H1 (cell line): Measurements from ENCODE around the gene PTPRD. TPM values are rescaled to one million over a fixed set of nuclear protein-coding genes. Genes with fewer than 3 reads are reported as not detected.
A peak's percentile ranks its signal among the peaks of the same experiment; 100 is the strongest.

Source experiments
- CTCF ChIA-PET: fragments of 300-600 bp; sonication (Branson Sonifier 250); formaldehyde crosslinking; loops from one replicate; lab custom pipeline; 2021; ENCODE audit not compliant: partially characterized antibody; lab: Charles Lee
- POLR2A ChIA-PET: fragments of 300-600 bp; sonication (Branson Sonifier 250); formaldehyde crosslinking; loops from one replicate; lab custom pipeline; 2021; ENCODE audit warnings: inconsistent platforms; ENCODE audit not compliant: partially characterized antibody; lab: Charles Lee
- DNase-seq, 2 experiments: peaks; one replicate each; pipeline versions ENCODE4 v3.0.0 to v3.0.0-alpha.2; 2010 to 2022; ENCODE audit warnings: low spot score in 2 of 2, low read depth in 1 of 2, mixed read lengths in 1 of 2
- FAIRE-seq: peaks from 2 replicates; lab custom pipeline; 2011; peaks lifted over from hg19 to GRCh38; lab: Jason Lieb, UNC
- H2AFZ ChIP-seq: 2 replicates; pipeline ENCODE4 v1.8.1; 2012; ENCODE audit warnings: low read length, inconsistent platforms
- H2AK5ac ChIP-seq: 2 replicates; pipeline ENCODE4 v1.6.1; 2013; ENCODE audit warnings: low read depth, low read length
- H2BK120ac ChIP-seq: replicated peaks from 2 replicates; pipeline ENCODE3; 2013; ENCODE audit warnings: low read depth, low read length, inconsistent platforms
- H2BK12ac ChIP-seq: 2 replicates; pipeline ENCODE4 v1.6.1; 2013; ENCODE audit warnings: low read depth, low read length
- H2BK15ac ChIP-seq: 2 replicates; pipeline ENCODE4 v1.6.1; 2013; ENCODE audit warnings: low read length
- H2BK20ac ChIP-seq: 2 replicates; pipeline ENCODE4 v1.6.1; 2013; ENCODE audit warnings: low read length
- H2BK5ac ChIP-seq: 2 replicates; pipeline ENCODE4 v1.6.1; 2013; ENCODE audit warnings: low read depth, low read length
- H3K14ac ChIP-seq: 2 replicates; pipeline ENCODE4 v1.6.1; 2013; ENCODE audit warnings: inconsistent platforms; ENCODE audit not compliant: insufficient read length
- H3K18ac ChIP-seq: 2 replicates; pipeline ENCODE4 v1.6.1; 2013; ENCODE audit warnings: low read length; ENCODE audit errors: extremely low read depth
- H3K23ac ChIP-seq: 2 replicates; pipeline ENCODE4 v1.6.1; 2013; ENCODE audit warnings: inconsistent platforms; ENCODE audit not compliant: insufficient read length
- H3K23me2 ChIP-seq: 2 replicates; pipeline ENCODE4 v1.6.1; 2013; ENCODE audit warnings: low read depth, low read length
- H3K27ac ChIP-seq: 2 replicates; pipeline ENCODE4 v1.6.1; 2011; ENCODE audit warnings: low read depth, low read length, inconsistent platforms
- H3K27me3 ChIP-seq, 4 experiments: replicated peaks in 1 of 4; 1 replicate in 1 of 4; 2 replicates in 3 of 4; pipeline versions ENCODE4 v1.6.1 to v1.8.1; 2011 to 2013; ENCODE audit warnings: low read length in 3 of 4, mild to moderate bottlenecking in 3 of 4, inconsistent platforms in 2 of 4, mixed read lengths in 2 of 4, moderate library complexity in 1 of 4; ENCODE audit not compliant: control insufficient read depth in 3 of 4, insufficient read depth in 3 of 4; ENCODE audit errors: extremely low read depth in 1 of 4
- H3K36me3 ChIP-seq, 4 experiments: 2 replicates each; pipeline versions ENCODE4 v1.6.1 to v1.8.1; 2011 to 2013; ENCODE audit warnings: mild to moderate bottlenecking in 4 of 4, low read length in 3 of 4, moderate library complexity in 2 of 4, control low read depth in 1 of 4, inconsistent platforms in 1 of 4; ENCODE audit not compliant: insufficient read depth in 4 of 4, control insufficient read depth in 2 of 4
- H3K4ac ChIP-seq: replicated peaks from 2 replicates; pipeline ENCODE3; 2013; ENCODE audit warnings: low read length, low read depth, mixed read lengths, inconsistent platforms; ENCODE audit not compliant: insufficient read length
- H3K4me1 ChIP-seq, 4 experiments: replicated peaks in 1 of 4; 1 replicate in 1 of 4; 2 replicates in 3 of 4; pipeline versions ENCODE4 v1.6.1 to v1.8.1; 2011 to 2013; ENCODE audit warnings: low read length in 3 of 4, inconsistent platforms in 2 of 4, mixed read lengths in 1 of 4; ENCODE audit not compliant: insufficient read depth in 4 of 4, control insufficient read depth in 3 of 4
- H3K4me2 ChIP-seq, 2 experiments: 2 replicates each; pipeline versions ENCODE4 v1.6.1 to v1.8.1; 2011 to 2013; ENCODE audit warnings: low read depth in 2 of 2, low read length in 2 of 2, control low read depth in 1 of 2, inconsistent platforms in 1 of 2, mild to moderate bottlenecking in 1 of 2; ENCODE audit not compliant: insufficient read depth in 1 of 2
- H3K4me3 ChIP-seq, 4 experiments: fragments of 200-600, 300-600 bp in 1 of 4; sonication (generic), shearing (Covaris generic), sonication (Bioruptor Twin) in 1 of 4; 2 replicates each; pipeline versions ENCODE4 v1.5.1 to v1.8.1; 2011 to 2016; ENCODE audit warnings: low read length in 4 of 4, low read depth in 3 of 4, control low read depth in 2 of 4, inconsistent platforms in 2 of 4, mild to moderate bottlenecking in 2 of 4, mixed read lengths in 1 of 4, moderate library complexity in 1 of 4; ENCODE audit not compliant: insufficient read depth in 2 of 4; ENCODE audit errors: extremely low read depth in 1 of 4
- H3K56ac ChIP-seq: replicated peaks from 2 replicates; pipeline ENCODE3; 2013; ENCODE audit warnings: low read depth, mild to moderate bottlenecking, mixed read lengths, low read length, inconsistent platforms; ENCODE audit not compliant: insufficient read length
- H3K79me1 ChIP-seq: 2 replicates; pipeline ENCODE4 v1.6.1; 2013; ENCODE audit warnings: low read depth, low read length, control low read depth
- H3K79me2 ChIP-seq, 2 experiments: 2 replicates each; pipeline versions ENCODE4 v1.6.1 to v1.8.1; 2012 to 2013; ENCODE audit warnings: low read length in 2 of 2, mild to moderate bottlenecking in 2 of 2, inconsistent platforms in 1 of 2; ENCODE audit not compliant: insufficient read depth in 2 of 2, control insufficient read depth in 1 of 2
- H3K9ac ChIP-seq, 4 experiments: replicated peaks in 1 of 4; 1 replicate in 1 of 4; 2 replicates in 3 of 4; pipeline versions ENCODE4 v1.6.1 to v1.8.1; 2011 to 2013; ENCODE audit warnings: low read depth in 3 of 4, low read length in 3 of 4, control low read depth in 2 of 4, mild to moderate bottlenecking in 2 of 4, moderate library complexity in 2 of 4, inconsistent platforms in 1 of 4; ENCODE audit errors: extremely low read depth in 1 of 4
- H3K9me3 ChIP-seq, 2 experiments: 2 replicates each; pipeline versions ENCODE4 v1.6.1 to v1.8.1; 2012 to 2013; ENCODE audit warnings: mild to moderate bottlenecking in 2 of 2, moderate library complexity in 2 of 2, control low read depth in 1 of 2, inconsistent platforms in 1 of 2, low read depth in 1 of 2, low read length in 1 of 2, mixed read lengths in 1 of 2; ENCODE audit not compliant: insufficient read depth in 2 of 2
- H4K20me1 ChIP-seq, 2 experiments: replicated peaks in 1 of 2; 2 replicates each; pipeline versions ENCODE3 to v1.8.1; 2011 to 2013; ENCODE audit warnings: inconsistent platforms in 2 of 2, low read length in 2 of 2, mild to moderate bottlenecking in 1 of 2; ENCODE audit not compliant: insufficient read depth in 2 of 2, control insufficient read depth in 1 of 2
- H4K5ac ChIP-seq: 2 replicates; pipeline ENCODE4 v1.6.1; 2013; ENCODE audit warnings: low read length, low read depth, mixed read lengths, inconsistent platforms; ENCODE audit not compliant: insufficient read length
- H4K8ac ChIP-seq: 2 replicates; pipeline ENCODE4 v1.8.0; 2013; ENCODE audit warnings: mild to moderate bottlenecking, moderate library complexity, low read length, inconsistent platforms; ENCODE audit not compliant: insufficient read depth; ENCODE audit errors: extremely low read depth
- H4K91ac ChIP-seq: replicated peaks from 2 replicates; pipeline ENCODE3; 2013; ENCODE audit warnings: low read length, mixed read lengths, inconsistent platforms; ENCODE audit not compliant: insufficient read length
- ASH2L ChIP-seq: fragments of 200-600, 300-600 bp; sonication (generic); IDR thresholded peaks from one replicate; pipeline ENCODE4 v1.7.1; 2017; ENCODE audit warnings: low read length
- ATF3 ChIP-seq: IDR thresholded peaks from 2 replicates; pipeline ENCODE4 v1.6.1; 2011; ENCODE audit warnings: low read depth, mild to moderate bottlenecking, low read length; ENCODE audit not compliant: insufficient read depth
- CHD1 ChIP-seq: IDR thresholded peaks from 2 replicates; pipeline ENCODE4 v1.6.1; 2012; ENCODE audit warnings: low read depth, low read length, improper control_type of control experiment
- EP300 ChIP-seq, 2 experiments: IDR thresholded peaks; 1 replicate in 1 of 2; 2 replicates in 1 of 2; pipeline ENCODE4 v1.6.1; 2011 to 2012; ENCODE audit warnings: low read depth in 2 of 2, low read length in 2 of 2, mild to moderate bottlenecking in 2 of 2, borderline replicate concordance in 1 of 2, inconsistent platforms in 1 of 2, moderate library complexity in 1 of 2
- HDAC6 ChIP-seq: IDR thresholded peaks from one replicate; pipeline ENCODE4 v1.7.1; 2012; ENCODE audit warnings: low read depth, mild to moderate bottlenecking, inconsistent platforms, low read length, moderate library complexity
- KDM5A ChIP-seq: fragments of 200-600 bp; IDR thresholded peaks from 2 replicates; pipeline ENCODE4 v1.7.1; 2012; ENCODE audit warnings: mild to moderate bottlenecking, low read length, inconsistent platforms, mixed read lengths
- RBBP5 ChIP-seq: IDR thresholded peaks from 2 replicates; pipeline ENCODE4 v1.7.1; 2012; ENCODE audit warnings: low read depth, mild to moderate bottlenecking, inconsistent platforms, low read length, moderate library complexity, borderline replicate concordance
- TBP ChIP-seq: IDR thresholded peaks from 2 replicates; pipeline ENCODE4 v1.6.1; 2011; ENCODE audit warnings: low read depth, low read length, improper control_type of control experiment
- WGBS, 2 experiments: shearing (Covaris generic) in 1 of 2; methylation state at CpG; one replicate each; pipeline versions ENCODE4 v1.1.6 to v1.1.7; 2013 to 2015; ENCODE audit warnings: low lambda C conversion rate in 2 of 2, mixed read lengths in 2 of 2, inconsistent platforms in 1 of 2, low coverage in 1 of 2, missing lambda C conversion rate in 1 of 2; ENCODE audit not compliant: insufficient replicate concordance in 2 of 2, insufficient coverage in 1 of 2, insufficient read length in 1 of 2; ENCODE audit errors: extremely low coverage in 1 of 2, missing lambda C conversion rate in 1 of 2; 5-methylcytosine and 5-hydroxymethylcytosine counted together
- polyA plus RNA-seq, 7 experiments: library from polyadenylated mRNA; depleted of rRNA in 3 of 7; stranded (reverse) in 5 of 7; unstranded in 2 of 7; fragments of >200 nt in 5 of 7; fragments of 200-250 nt in 2 of 7; gene quantifications; 1 replicate in 5 of 7; 2 replicates in 1 of 7; 4 replicates in 1 of 7; pipeline versions ENCODE4 v1.2.1 to v1.2.3, GENCODE V29; 2011 to 2013; ENCODE audit warnings: missing spikeins in 2 of 7, mixed read lengths in 2 of 7
- total RNA-seq: library from RNA; stranded (reverse); fragmentation: NEBNext Ultra II Directional; extraction: Animal tissue kit (Norgen Biotek cat#: 25700); gene quantifications from 2 replicates; pipeline ENCODE4 v1.2.1, GENCODE V29; 2021

Gene PTPRD
- total and polyA plus RNA-seq, 2 of the 8 experiments (the other 6 are each of a cell fraction or from before 2014, with no cell fraction given): 17.2 to 77.0 TPM

GRCh38 chr9:8282535-8282934, 2330.3 kb downstream of the PTPRD start:
- Histone ChIP-seq H2BK120ac (no peak overlapping the region), H4K20me1 (no peaks in the 10 kb centered on the region), H4K5ac (no peak overlapping the region), H3K18ac (no peak overlapping the region), H3K27ac (no peak overlapping the region), H2BK15ac (no peak overlapping the region), H4K8ac (no peak overlapping the region), H3K27me3 (no peaks in the 10 kb centered on the region), H3K4me1 (no peaks in the 10 kb centered on the region), H3K4me3 (no peak overlapping the region), H4K91ac (no peak overlapping the region), H3K9ac (no peak overlapping the region), H2BK12ac (no peak overlapping the region), H2BK5ac (no peak overlapping the region), H3K79me1 (no peaks in the 10 kb centered on the region), H3K23me2 (no peaks in the 10 kb centered on the region), H3K36me3 (no peaks in the 10 kb centered on the region), H2AFZ (0 out of 2 replicates have a peak overlapping the region, but pooled peaks have one; percentile 28), H3K4me2 (no peak overlapping the region), H2BK20ac (no peak overlapping the region), H3K56ac (no peak overlapping the region), H3K14ac (no peak overlapping the region), H3K23ac (no peak overlapping the region), H3K4ac (no peak overlapping the region), H3K79me2 (no peaks in the 10 kb centered on the region), H2AK5ac (no peak overlapping the region), H3K9me3 (no peaks in the 10 kb centered on the region)
- no peak for TF ChIP-seq ATF3
- no peak for TF ChIP-seq RBBP5
- TF ChIP-seq CHD1: no peak
- no peak for TF ChIP-seq HDAC6
- no peak for TF ChIP-seq EP300 (IDR thresholded peaks at IDR 0.05; ENCODE audit: borderline replicate concordance in 1 of 2, low read depth in 2 of 2, low read length in 2 of 2)
- no peak for TF ChIP-seq ASH2L
- no peak for TF ChIP-seq KDM5A
- no peak for TF ChIP-seq TBP
- ChIA-PET CTCF (interaction anchor here (0.9 kb wide), 1 partner anchor 14 kb away, joined by 3 read pairs; no protein-coding TSS in a partner anchor), POLR2A (no interaction called here)
- DNase-seq (no peak), FAIRE-seq (no peak)
- WGBS, 2 experiments: 90% methylated on average over 2 of the region's 2 CpGs; no CpG with 5 or more reads in 1 of the 2 experiments
